RPMI8226 (cell line): ENCODE results near the gene AVPI1.
"Not testable (repeated sequence)": the region's sequence is repeated elsewhere in the genome, so short reads cannot be mapped to it uniquely, and the experiment has no call there.

Source experiments
- DNase-seq: peaks from one replicate; pipeline ENCODE4 v3.0.0-alpha.2; 2015

AVPI1 gene

DNA sequence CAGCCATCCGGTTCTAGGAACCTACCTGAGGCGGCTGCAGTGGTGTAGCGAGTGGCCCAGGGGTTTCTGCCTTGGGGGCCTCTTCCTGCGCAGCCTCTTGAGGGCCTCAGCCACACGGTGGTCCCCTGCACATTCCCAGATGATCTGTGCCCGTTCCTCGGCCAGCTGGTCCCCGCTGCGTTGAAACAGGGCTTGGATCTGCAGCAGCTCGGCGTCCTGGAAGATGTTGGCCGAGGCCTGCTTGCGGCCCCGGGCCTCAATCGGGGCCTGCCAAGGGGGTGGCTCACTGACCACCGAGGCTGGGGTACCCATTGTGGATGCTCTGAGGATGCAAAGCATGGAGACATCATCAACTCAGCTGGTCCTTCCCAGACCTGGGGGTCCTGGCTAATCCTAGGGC, 7.4 kb downstream of the AVPI1 start:
- no peak for DNase-seq

DNA sequence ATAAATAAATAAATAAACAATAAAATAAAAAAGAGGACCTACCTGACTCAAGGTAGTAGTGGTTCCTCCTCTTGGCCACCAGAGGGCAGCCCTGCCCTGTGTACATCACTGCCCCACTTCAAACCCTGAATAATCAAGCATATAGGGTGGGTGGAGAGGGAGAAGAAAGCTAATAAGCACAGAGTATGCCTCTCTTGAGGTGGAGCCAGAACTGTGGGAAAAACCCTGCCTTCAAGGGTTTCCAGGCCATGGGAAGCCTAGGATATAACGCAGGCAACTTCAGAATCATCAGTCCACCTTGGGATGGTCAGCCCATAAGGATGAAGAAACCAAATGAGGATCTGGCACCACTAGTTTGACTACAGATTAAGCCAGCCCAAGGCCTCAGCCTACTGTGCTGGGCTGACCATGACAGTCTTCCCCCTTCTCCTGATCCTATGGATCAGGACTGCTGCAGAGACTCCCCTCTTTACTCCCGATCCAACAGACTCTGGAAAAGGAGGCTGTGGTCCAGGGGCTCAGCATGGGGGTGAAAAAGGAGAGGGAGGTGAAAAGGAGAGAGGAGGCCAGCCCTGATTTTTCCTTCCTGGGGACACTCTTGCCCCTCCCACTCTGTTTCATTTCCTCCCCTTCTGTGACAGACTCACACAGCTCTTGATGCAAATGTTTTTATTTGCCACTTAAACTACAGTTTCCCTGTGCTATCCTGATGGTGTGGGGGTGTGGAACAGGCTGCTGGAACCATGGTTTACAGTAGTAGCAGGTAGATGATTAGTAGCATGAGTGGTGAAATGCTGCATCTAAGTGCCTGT, 10.1 kb downstream of the AVPI1 start:
- peak; percentile 17 for DNase-seq

DNA sequence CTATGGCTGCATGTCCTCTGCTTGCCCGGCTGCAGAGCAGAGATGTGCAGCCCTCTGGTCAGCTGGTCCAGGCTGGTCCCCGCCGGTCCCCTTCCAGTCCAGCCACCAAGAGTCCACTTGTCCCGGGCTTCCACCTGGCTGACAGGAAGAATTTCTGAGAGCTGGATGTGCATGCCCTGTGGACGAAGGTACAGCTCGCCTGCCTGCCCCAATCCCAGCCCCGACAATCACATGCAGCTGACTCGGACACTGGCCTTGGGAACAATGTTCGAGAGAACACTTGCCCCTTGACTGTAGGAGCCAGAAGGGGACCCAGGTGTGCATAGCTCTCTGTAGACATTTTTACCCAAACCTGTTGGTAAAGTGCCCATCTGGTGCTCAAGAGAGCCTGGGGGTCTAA, 11.8 kb downstream of the AVPI1 start:
- no peak for DNase-seq

DNA sequence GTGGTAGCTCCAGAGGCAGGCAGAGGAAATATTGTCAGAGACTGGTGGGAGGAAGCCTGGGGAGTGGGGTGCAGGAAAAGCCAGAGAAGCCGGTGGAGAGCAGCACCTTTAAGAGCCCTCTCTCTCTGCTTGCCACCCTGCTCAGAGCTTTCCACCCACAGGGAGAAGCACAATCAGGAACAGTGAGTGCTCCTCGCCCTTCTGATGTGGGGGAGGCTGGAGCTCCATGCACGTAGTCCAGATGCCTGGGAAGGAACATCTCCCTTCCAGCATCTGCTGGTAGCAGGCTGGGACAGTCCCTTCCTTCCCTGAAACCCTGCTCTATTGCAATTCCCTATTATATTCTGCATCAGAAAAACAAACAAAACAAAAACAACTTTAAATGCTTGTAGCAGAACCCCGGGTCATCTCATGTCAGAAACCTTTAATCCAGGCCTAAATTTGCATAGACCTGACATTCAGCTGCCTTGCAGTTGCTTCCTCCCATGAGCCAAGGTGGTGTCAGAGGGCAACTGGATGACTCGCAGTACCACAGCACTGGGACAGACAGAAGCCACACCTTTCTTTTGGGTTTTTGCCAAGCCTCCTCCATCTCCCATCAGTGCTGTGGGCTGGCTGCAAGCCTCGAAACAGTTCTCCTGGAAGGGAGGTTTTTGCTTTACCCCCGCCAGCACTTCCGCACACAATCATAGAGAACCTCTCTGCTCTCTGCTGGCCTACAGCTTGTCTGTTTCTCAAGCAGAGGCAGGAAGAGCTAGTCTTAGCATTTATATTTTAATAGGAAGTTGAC, 13.1 kb downstream of the AVPI1 start:
- DNase-seq: peak; percentile 19

DNA sequence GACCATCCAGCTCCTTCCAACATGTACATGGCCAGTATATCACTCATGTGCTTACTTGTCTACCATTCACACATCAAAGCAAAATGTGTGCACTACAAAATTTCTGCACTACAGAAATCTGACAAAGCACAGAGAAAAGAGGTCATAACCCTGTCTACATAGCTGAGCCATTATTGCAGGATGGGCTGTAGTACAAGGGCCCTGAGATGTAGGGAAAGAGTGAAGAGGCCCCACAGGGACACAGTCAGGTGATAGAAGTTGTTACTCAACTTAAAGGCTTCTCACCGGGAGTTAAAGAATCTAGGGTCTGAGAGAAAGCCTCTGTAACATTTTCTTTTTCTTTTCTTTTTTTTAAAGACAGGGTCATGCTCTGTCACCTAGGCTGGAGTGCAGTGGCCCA, 17.5 kb downstream of the AVPI1 start:
- DNase-seq: no peak

DNA sequence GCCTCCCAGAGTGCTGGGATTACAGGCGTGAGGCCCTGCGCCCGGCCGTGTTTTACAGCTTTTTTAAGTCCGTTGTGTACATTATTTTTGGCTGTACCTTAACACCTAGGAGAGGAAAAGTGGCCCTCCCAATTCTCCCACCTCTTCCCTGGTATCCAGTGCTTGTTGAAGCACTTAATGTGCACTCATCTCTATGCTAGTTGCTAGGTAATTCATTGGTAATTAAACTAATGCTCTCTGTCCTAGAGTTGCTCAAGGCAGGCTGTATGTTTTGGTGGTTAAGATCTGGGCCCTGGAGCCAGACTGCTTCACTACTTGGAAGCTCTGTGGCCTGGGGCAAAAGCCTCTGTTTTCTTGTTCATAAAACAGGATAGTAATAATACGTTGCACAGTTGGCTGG, 19.6 kb downstream of the AVPI1 start:
- DNase-seq: no peak

DNA sequence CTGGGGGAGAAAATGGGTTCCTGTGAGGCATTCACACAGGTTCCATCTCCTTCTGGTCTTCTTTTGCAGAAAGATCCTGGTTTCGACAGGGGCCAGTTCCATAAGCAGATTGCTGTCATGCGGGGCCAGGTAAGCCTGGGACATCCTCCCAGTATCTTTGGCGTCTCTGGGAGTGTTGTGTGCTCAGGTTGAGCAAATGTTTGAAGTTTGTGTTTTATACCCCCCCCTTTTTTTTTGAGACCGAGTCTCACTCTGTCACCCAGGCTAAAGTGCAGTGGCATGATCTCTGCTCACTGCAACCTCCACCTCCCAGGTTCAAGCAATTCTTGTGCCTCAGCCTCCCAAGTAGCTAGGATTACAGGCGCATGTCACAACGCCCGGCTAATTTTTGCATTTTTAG, 20.0 kb downstream of the AVPI1 start:
- no peak for DNase-seq

DNA sequence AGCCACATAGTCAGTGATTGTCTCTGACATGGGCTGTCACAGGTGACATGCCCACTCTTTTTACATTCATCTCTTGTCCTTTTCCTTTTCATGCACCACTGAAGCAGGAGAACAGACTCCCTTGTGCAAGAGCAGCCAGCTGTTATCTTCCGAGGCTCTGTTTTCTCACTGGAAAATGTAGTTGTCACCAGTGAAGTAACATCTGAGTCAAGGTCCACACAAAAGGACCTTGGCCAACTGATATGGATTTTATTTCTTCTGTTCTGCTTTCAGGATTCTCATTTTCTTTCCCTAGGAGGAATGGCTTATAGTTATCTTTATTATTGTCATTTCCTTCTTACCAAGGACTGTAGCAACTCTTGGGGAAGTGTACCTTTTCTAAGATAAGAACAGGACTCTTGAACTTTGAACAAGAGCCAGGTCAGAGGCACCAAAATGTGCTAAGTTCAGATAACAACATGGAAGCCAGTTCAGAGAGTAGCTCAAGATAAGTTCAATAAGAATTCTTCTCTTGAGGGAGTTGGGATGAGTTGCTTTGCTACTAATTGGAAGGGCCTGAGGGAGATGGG, 22.7 kb downstream of the AVPI1 start:
- no peak for DNase-seq

DNA sequence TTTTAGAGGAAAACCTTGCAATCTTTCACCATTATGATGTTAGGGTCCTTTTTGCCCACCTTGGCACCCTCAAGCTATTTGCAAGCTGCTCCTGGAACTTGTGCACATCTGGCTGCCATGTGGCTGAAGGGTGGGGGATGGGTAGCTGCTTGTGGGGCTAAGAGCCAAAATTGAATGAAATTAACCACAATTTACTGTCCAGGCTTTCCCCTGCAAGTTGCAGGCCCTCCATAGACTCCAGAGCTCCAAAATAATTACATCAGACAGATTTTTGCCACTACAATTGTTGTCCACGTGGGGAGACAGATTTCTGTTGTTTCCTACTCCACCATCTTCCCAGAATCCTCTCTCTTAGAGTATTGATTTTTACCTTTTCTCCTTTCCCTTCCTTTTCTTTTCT, 27.5 kb downstream of the AVPI1 start:
- DNase-seq: no peak

DNA sequence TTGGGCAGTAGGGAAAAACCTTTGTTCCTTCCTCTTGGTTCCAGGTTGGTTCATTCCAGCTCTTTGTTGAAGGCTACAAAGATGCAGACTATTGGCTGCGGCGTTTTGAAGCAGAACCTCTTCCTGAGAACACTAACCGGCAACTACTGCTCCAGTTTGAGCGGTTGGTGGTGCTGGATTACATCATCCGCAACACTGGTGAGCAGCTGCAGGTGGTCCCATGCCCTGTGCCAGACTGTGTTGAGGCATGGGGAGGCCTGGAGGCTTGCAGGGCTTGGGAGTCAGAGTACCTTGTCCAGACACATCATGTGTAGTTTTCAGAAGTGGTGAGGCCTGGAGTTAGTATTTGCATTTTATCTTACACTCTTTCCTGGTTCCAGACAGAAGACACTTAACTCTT, 30.3 kb downstream of the AVPI1 start:
- DNase-seq: no peak

DNA sequence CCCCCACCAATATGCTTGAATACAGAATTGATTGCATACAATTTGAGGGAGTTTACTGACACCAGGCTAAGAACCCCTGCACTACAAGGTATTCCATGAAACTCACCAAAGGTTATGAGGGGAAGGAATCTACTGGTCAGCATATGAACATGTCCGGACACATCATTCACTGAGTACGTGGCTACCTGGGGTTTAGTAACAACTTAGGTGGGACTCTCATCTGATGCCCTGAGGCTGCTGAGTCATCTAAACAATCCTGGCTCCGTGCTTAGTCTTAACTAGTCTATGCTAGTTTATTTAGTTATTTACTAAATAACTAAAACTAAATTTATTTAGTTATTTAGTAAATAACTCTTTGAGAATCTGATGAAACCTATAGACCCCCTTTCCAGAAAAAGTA, 35.3 kb downstream of the AVPI1 start:
- no peak for DNase-seq

DNA sequence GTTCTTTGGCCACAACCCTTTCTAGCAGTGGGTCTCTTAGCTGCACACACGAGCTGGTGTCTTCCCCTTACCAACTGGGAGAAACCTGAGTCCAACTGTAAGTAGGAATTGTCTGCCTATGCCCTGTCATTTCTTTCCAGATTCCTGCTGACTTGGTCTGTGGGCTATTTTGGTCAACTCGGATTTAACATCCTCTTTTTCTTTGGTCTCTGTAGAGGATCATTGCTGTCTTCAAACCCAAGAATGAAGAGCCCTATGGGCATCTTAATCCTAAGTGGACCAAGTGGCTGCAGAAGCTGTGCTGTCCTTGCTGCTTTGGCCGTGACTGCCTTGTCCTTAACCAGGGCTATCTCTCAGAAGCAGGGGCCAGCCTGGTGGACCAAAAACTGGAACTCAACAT, 36.3 kb downstream of the AVPI1 start:
- DNase-seq: no peak

DNA sequence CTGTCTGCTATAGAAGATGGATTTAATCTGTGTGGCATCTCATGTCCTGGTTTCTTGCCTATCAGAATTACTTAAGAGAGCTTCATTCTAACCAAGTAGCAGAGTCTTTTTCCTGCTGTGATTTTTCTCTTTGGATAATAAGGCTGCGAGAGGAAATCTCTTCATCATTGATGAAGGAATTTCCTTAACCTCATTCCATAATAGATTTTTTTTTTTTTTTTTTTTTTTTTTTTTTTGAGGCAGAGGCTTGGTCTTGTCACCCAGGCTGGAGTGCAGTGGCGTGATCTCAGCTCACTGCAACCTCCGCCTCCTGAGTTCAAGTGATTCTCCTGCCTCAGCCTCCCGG, 37.7 kb downstream of the AVPI1 start:
- DNase-seq: not testable (repeated sequence)

DNA sequence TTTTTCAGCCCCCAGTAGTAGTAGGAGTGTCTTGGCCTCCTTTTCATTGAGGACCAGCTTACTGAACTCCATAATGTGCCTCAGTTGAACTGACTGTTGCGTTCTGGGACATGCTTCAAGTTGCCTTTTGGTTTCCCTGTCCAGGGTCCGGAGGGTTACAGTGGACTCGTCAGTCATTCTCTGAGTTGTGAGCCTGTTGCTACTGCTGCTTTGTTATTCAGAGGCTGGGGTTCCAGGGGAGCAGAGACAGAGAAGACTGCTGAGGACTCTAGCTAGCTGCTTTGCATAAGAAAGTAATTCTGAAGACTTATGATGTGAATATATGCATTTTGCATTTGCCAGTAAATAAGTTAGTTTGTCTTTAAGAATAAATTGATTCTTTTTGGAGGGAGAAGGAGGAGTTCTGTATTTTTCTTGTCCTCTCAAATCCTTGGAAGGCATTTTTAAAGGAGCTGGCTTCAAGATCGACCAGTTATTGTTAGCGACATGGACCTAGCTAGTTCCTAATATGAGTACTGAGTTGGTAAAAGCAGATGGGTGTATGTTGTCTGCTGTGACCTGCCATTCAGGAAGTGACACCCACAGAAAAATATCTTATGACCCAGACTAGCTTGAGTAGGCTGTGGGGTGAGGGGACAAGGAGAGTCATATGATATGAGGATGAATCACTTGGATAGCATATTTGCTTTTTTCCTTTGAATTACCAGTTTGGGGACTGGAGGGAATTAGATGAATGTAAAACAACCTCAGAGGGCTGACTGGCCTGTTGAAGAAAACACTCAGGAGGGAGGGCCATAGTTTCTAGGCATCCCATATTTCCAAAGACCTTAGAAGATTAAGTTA, 38.3 kb downstream of the AVPI1 start:
- no peak for DNase-seq

DNA sequence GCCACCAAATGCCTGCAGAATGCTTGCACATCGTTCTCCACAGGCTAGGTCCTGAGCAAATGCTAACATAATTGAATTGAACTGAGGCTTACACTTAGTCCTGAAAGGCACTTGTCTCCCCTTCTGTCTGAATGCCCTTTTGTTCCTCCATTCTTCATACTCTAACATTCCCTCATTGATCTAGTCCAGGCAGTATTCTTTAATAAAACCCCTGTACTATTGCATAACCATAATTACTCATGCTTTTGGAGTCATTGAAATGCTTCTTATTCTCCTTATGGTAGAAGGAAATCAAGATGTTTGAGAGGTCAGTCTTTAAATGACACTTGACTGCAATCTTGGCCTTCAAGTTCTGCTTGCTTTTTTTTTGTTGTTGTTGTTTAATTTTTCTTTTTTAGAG, 39.5 kb downstream of the AVPI1 start:
- DNase-seq: no peak

DNA sequence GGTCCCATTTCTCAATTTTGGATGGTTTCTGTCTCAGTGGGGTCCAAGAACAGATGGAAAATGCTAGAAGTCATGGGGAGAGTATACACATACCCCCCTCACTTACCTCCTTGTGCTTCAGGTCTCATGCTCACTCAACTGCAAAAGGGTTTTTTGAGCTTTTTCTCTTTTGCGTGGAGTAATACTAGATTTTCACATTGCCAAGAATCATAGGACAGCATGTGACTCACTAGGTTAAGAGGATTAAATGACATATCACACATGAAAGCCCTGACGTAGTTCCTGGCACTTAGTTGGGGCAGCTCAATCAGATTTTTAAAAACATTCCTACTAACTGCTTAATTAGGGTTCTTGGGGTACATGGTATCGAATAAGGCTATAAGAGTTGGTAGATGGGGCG, 42.1 kb downstream of the AVPI1 start:
- DNase-seq: no peak

DNA sequence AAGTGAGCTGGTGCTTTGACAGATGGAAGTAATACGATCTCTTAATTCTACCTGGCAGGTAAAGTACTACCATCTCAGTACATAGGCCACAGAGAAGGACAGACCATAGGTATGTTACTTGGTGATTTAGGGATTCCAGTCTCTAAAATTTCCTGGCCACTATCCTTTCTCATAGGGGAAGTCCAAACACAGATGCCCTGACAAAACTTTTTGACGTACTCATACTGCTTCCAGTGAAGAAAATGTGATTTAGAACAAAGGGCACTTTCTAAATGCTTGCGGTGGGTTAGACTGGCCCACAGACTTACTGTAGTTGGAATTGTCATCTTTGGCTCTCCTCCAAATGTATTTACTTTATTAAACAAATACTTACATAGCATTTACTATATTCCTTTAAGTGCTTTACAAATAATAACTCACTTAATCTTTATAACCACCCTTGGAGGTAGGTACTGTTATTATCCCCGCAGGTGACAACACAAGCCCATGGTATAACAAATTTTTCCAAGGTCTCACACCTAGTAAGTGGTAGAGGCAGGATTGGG, 43.5 kb downstream of the AVPI1 start:
- no peak for DNase-seq

DNA sequence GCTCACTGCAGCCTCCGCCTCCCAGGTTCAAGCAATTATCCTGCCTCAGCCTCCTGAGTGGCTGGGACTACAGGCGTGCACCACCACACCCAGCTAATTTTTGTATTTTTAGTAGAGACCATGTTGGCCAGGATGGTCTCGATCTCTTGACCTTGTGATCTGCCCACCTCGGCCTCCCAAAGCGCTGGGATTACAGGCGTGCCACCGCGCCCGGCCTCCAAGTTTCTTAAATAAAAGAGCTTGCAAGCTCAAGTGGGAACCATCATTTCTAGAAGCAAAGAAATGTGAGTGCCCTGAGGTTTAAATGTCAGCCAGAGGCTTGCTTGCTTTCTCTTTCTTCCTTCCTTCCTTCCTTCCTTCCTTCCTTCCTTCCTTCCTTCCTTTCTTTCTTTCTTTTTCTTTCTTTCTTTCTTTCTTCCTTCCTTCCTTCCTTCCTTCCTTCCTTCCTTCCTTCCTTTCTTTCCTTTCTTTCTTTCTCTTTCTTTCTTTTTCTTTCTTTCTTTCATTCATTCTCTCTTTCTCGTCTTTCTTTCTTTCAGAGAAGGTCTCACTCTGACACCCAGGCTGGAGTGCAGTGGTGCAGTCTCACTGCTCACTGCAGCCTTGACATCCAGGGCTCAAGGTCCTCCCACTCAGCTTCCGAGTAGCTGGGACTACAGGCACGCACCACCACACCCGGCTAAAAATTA, 44.4 kb downstream of the AVPI1 start:
- not testable (repeated sequence) for DNase-seq

DNA sequence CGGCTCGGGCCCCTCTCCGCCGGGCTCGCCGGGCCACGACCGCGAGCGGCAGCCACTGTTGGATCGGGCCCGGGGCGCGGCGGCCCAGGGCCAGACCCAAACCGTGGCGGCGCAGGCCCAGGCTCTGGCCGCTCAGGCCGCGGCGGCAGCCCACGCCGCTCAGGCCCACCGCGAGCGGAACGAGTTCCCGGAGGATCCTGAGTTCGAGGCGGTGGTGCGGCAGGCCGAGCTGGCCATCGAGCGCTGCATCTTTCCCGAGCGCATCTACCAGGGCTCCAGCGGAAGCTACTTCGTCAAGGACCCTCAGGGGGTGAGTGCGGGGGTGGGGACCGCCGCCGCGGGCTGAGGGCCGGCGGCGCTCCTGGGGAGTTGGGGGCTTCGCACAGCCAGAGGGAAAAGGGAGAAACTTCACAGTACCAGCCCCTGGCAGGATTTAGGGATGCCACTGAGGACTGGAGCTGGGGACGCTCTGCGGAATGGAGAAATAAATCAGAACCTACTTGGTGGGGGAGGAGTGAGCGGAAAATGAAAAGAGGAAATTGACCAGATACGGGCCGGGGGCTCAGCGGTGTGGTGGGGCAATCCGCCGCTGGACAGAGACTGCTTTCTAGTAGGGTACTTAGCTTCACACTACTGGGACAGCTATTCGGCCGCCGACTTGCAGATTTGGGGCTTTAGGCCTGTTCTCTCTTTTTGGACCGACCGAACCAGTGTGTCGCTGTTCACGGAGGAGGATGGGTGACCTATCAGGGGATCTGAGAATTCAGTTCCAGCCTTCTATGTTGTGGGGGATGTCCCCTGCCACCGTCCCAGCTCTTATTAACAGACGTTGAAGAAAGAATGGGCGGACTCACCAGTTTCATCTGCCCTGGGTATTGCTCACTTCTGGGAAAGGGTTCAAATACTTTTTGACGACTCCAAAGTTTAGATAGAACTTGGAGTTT, 45.9 kb downstream of the AVPI1 start:
- DNase-seq: peak; percentile 11

DNA sequence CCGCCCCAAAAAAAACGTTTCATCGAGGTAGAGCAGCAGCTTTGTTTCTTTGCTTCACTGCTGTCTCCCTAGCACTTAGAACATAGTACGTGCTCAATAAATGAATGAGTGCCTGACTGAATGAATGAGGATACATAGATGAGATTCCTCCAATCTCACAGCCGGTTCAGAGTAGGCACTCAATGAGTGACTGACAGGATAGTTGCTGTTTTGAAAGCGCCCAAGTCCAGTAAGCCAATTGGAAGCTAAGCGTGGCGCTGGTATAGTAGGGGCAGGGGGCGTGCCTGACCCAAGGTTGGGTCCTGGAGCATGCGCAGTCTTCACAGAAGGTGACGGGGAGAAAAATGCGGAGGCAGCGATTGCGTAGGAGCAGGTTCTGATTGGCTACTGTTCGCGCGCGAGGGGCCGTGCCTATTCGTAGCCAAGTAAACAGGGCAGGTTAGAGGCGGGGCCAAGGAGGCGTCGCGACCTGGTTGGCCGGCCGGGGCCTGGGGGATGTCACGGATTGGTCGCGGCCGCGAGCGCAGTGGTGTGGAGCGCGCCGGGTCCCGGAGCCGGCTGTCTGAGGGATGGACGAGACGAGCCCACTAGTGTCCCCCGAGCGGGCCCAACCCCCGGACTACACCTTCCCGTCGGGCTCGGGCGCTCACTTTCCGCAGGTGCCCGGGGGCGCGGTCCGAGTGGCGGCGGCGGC, 46.7 kb downstream of the AVPI1 start, which contains the start of gene PI4K2A:
Gene PI4K2A, plus strand, starts transcription at position 498 of the 694 bp plus-strand sequence. Its CDS starts 72 bp downstream, at position 570.
- DNase-seq: peak; percentile 97
